GM12878 (cell line): ENCODE measurements around the gene WDHD1.

Experiments used
- MXI1 ChIP-seq: fragments of 150-350 bp; IDR thresholded peaks from 2 replicates; pipeline ENCODE4 v1.6.1; 2011; ENCODE audit warnings: low read depth, mild to moderate bottlenecking, inconsistent platforms, low read length, improper control_type of control experiment
- POLR2AphosphoS2 ChIP-seq: IDR thresholded peaks from 2 replicates; pipeline ENCODE4 v1.6.1; 2011; ENCODE audit warnings: low read depth, mild to moderate bottlenecking, low read length, improper control_type of control experiment, moderate library complexity
- POLR2AphosphoS5 ChIP-seq: IDR thresholded peaks from 2 replicates; pipeline ENCODE4 v1.6.1; 2011; ENCODE audit warnings: mild to moderate bottlenecking, low read length, inconsistent platforms
- STAT3 ChIP-seq: IDR thresholded peaks from 2 replicates; pipeline ENCODE4 v1.6.1; 2011; ENCODE audit warnings: low read depth, low read length, improper control_type of control experiment
- TAF1 ChIP-seq: IDR thresholded peaks from 2 replicates; pipeline ENCODE4 v1.6.1; 2011; ENCODE audit warnings: mild to moderate bottlenecking, low read depth, low read length, borderline replicate concordance
- TF ChIP-seq, protein P1 (sequence below), 3 experiments: IDR thresholded peaks in 2 of 3; conservative IDR thresholded peaks in 1 of 3; 2 replicates each; pipeline ENCODE4 v1.5.1; 2011; ENCODE audit warnings: low read depth in 3 of 3, low read length in 3 of 3, mild to moderate bottlenecking in 3 of 3, control low read depth in 2 of 3, moderate library complexity in 2 of 3, inconsistent platforms in 1 of 3, mixed read lengths in 1 of 3; ENCODE audit not compliant: control insufficient read depth in 2 of 3, insufficient read depth in 1 of 3; ENCODE audit errors: extremely low read depth in 1 of 3

DNA sequence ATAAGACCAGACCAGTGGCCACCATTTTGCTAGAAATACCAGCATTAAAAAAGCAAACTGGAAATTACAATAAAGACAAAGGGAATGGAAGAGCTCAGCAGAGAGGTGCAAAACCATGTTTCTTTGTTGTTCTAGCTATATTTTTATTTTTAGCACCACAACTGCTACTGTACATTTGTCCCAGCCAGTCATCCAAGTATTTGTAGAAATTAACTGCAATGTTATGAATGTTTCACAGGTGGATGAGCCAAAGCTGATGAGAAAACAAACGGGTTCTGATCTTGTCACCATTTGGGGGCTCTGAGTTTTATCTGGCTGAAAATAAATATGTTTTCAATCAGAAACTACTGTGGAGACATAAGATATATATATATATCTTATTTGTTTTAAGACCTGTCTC, 99.3 kb downstream of the WDHD1 start:
- no peak for TF ChIP-seq STAT3
- TF ChIP-seq TAF1 = no peak
- TF ChIP-seq, protein P1, sequence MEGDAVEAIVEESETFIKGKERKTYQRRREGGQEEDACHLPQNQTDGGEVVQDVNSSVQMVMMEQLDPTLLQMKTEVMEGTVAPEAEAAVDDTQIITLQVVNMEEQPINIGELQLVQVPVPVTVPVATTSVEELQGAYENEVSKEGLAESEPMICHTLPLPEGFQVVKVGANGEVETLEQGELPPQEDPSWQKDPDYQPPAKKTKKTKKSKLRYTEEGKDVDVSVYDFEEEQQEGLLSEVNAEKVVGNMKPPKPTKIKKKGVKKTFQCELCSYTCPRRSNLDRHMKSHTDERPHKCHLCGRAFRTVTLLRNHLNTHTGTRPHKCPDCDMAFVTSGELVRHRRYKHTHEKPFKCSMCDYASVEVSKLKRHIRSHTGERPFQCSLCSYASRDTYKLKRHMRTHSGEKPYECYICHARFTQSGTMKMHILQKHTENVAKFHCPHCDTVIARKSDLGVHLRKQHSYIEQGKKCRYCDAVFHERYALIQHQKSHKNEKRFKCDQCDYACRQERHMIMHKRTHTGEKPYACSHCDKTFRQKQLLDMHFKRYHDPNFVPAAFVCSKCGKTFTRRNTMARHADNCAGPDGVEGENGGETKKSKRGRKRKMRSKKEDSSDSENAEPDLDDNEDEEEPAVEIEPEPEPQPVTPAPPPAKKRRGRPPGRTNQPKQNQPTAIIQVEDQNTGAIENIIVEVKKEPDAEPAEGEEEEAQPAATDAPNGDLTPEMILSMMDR (IDR thresholded peaks at IDR 0.05 in 2 of 3, conservative IDR thresholded peaks at IDR 0.05 in 1 of 3; ENCODE audit: control insufficient read depth in 2 of 3, extremely low read depth in 1 of 3, insufficient read depth in 1 of 3, low read depth in 3 of 3, low read length in 3 of 3) = no peak
- TF ChIP-seq POLR2AphosphoS2 = no peak
- no peak for TF ChIP-seq POLR2AphosphoS5
- TF ChIP-seq MXI1 = no peak
